GM12801 (cell line): ENCODE results near the gene LY6G6F.

Source experiments
- CTCF ChIP-seq: IDR thresholded peaks from one replicate; pipeline ENCODE4 v1.5.1; 2011; ENCODE audit warnings: control low read depth; ENCODE audit not compliant: insufficient read length; ENCODE audit errors: extremely low read depth

Gene LY6G6F

DNA sequence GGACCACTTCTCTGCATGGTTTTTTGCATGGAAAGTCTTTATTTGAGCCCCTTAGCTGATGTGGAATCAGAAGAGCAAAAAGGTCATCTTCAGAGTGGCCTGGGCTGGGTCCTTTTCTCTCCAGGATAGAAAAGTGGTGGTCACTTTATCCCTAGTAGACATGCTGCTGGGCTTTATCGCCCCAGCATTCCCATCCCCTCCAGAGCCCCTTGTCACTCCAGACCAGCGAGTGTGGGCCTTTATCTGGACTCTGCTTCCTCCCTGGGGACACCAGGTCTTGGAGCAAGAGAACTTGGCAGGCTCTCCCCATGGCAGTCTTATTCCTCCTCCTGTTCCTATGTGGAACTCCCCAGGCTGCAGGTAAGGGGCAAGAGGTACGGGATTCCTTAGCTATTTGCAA lies at the start of gene LY6G6F:
Gene LY6G6F (plus strand): TSS at position 268 of the 400 bp plus-strand sequence. CDS start 41 bp downstream, at position 309.
- TF ChIP-seq CTCF: no peak

GRCh38 chr6:31657406-31658157 lies 49.1 kb upstream of the LY6G6F start:
- TF ChIP-seq CTCF: no peak

DNA sequence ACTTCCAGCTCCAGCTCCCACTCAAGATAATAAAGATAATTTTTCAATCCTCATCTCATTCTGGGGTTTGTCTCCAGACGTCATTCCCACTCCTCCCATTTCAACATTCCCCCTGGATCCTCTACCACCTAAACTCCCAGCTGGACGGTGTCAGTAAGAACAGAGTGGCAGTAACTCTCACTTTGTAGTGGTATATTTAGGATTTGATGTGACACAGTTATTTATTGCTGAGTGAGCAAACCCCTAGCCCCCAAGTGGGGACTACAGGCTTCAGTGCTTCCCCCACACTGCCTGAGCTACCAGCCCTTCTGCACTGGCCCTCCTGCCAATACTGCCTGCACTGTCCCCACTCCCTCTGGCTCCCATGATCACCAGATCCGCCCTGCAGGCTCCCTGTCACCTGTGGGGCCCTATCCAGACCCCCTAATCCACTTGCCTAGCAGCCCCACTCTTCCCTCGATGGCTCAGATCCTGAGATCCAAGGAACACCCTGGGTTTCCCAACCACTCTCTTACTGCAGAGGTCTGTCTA lies 48.4 kb upstream of the LY6G6F start:
- no peak for TF ChIP-seq CTCF

DNA sequence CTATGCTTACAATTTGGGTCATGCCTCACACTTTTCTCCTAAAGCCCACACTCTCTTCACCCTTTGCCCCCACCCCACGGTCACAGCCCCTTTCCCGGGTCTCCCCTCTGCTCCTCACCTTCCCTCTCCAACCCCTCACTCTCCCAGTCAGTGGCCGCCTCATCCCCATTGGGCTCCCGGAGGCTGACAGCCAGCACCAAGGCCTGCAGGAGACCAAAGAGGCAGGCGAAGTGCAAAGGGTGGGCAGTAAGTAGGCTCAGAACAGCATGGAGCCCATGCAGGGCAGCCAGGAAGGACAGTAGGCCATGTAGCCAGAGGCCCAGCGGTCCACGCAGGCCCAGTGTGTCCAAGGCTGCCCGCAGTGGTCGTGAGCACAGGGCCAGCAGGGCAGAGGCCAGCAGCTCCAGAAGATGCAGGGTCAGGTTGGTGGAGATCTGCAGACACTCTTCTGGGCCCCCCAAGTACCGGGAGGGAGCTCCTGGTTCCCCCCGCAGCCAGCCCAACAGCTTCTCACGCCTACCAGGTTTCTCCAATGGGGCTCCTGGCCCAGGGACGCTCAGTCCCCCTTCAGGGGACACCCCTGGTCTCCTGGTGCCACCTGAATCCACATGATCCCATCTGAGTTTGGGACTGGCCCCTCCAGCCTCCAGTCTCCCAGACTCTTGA lies 47.5 kb upstream of the LY6G6F start:
- no peak for TF ChIP-seq CTCF

GRCh38 chr6:31659649-31660380 lies 46.9 kb upstream of the LY6G6F start:
- no peak for TF ChIP-seq CTCF

DNA sequence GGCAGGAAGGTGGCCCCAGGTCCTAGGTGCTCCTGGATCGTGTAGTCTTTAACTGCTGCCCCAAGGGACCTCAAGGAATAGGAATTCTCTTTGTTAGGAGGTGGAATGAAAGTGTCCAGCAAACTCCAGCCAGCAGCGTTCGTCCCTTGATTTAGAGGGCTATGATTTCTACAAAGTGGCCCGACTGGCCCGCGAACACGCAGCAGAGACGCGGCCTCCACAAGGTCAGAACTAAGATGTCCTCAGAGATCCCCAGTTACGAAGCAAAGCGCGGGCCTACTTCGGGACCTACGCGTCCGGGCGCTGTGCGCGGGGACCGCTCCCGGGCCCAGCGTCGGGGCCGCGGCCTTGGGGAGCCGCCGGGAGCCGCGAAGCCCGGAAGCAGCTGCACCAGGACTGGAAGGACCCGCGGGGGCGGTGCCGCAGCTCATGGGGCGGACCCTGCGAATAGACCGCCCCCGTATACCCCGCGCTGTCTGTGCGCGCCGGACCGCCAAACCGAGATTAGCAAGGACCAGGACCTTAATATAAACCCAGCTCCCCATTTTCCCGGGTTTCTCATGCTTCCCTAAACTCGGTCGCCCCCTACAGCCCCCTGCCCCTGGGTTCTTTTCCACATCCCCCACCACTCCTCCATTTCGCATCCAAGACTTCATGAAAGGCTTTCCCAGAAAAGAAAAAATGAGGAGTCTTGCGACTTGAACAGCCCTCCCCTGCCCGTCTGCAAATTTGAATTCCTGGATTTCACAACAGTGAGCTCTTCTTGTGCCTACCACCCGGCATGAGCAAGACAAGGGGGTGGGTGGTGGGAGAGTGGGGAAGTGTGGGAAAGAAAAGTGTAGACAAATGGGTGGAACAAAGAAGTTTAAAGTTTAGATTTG lies 46.0 kb upstream of the LY6G6F start, which contains the start of gene C6orf47:
Gene C6orf47 (minus strand): TSS at position 398 of the 881 bp plus-strand sequence. CDS start 831 bp downstream, outside the sequence.
- no peak for TF ChIP-seq CTCF
